Measurements from ENCODE around the gene EDN3.
"Not testable (repeated sequence)": the region's sequence is repeated elsewhere in the genome, so short reads cannot be mapped to it uniquely, and the experiment has no call there.

The EDN3 gene

DNA sequence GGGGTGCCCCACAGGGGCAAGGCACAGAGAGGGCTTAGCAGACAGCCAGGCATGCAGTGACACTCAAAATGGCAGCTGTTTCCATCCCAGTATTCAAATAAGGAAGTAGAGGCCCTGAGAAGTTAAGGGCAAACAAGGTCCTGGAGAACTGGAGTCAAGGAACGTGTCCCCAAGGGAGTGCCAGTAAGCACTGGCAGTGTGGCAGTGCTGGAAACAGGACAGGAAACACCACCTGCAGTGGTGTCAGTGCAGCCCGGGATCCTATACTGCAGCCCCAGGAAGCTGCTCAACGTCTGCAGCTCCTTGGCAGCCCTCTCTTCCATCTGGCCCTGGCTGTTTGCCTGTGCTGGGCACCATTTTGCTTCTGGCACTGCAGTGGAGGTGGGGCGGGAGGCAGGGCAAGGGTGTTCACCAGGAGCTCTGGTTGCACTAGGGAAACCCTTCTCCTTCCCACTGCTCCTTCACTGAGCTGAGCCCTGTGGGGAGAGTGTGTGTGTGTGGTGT, 56.3 kb downstream of the EDN3 start:
- Histone ChIP-seq H3K27ac (ENCODE audit: extremely low read depth, low read depth, low read length) (no peak overlapping the region), H3K4me3 (ENCODE audit: low read depth, low read length) (no peak overlapping the region), H3K9me3 (ENCODE audit: control insufficient read depth, insufficient read depth, low read depth, low read length) (no peaks in the 10 kb centered on the region), H3K36me3 (ENCODE audit: control insufficient read depth in 2 of 2, insufficient read depth in 1 of 2, low read length in 2 of 2) (no peaks in the 10 kb centered on the region), H3K4me1 (ENCODE audit: control insufficient read depth, insufficient read depth, low read length) (no peaks in the 10 kb centered on the region)
- POLR2A ChIA-PET = no interaction called here
- CTCF ChIA-PET = interaction anchor here (1.1 kb wide), 1 partner anchor 47 kb away, joined by 3 read pairs; no protein-coding TSS in a partner anchor
- TF ChIP-seq ZNF311 (tag by site-specific recombination; IDR thresholded peaks at IDR 0.05; ENCODE audit: borderline replicate concordance) = no peak
- TF ChIP-seq ZSCAN30 (tag by site-specific recombination; IDR thresholded peaks at IDR 0.05) = no peak
- no peak for TF ChIP-seq ZNF366 (tag by site-specific recombination; conservative IDR thresholded peaks at IDR 0.05)
- TF ChIP-seq ZNF785 (tag by site-specific recombination; IDR thresholded peaks at IDR 0.05) = no peak
- no peak for TF ChIP-seq ZNF76 (tag by site-specific recombination; IDR thresholded peaks at IDR 0.05; ENCODE audit: borderline replicate concordance, low read depth)
- TF ChIP-seq ZNF169 (tag by site-specific recombination; IDR thresholded peaks at IDR 0.05) = no peak
- TF ChIP-seq ZNF266 (tag by site-specific recombination; IDR thresholded peaks at IDR 0.05; ENCODE audit: low read depth) = no peak
- no peak for TF ChIP-seq PRDM6 (tag by site-specific recombination; IDR thresholded peaks at IDR 0.05)
- TF ChIP-seq ZNF10 (tag by site-specific recombination; IDR thresholded peaks at IDR 0.05) = no peak
- TF ChIP-seq REPIN1 (tag by site-specific recombination; IDR thresholded peaks at IDR 0.05; ENCODE audit: low read depth) = no peak
- no peak for TF ChIP-seq ZNF292 (tag by site-specific recombination; IDR thresholded peaks at IDR 0.05; ENCODE audit: borderline replicate concordance, low read depth)
- no peak for TF ChIP-seq PBX3 (CRISPR knock-in tag; IDR thresholded peaks at IDR 0.05)
- no peak for TF ChIP-seq ZNF560 (tag by site-specific recombination; IDR thresholded peaks at IDR 0.05; ENCODE audit: borderline replicate concordance)
- no peak for TF ChIP-seq OVOL3 (tag by site-specific recombination; IDR thresholded peaks at IDR 0.05)
- TF ChIP-seq ZNF571 (tag by site-specific recombination; IDR thresholded peaks at IDR 0.05) = no peak
- TF ChIP-seq, protein P1, sequence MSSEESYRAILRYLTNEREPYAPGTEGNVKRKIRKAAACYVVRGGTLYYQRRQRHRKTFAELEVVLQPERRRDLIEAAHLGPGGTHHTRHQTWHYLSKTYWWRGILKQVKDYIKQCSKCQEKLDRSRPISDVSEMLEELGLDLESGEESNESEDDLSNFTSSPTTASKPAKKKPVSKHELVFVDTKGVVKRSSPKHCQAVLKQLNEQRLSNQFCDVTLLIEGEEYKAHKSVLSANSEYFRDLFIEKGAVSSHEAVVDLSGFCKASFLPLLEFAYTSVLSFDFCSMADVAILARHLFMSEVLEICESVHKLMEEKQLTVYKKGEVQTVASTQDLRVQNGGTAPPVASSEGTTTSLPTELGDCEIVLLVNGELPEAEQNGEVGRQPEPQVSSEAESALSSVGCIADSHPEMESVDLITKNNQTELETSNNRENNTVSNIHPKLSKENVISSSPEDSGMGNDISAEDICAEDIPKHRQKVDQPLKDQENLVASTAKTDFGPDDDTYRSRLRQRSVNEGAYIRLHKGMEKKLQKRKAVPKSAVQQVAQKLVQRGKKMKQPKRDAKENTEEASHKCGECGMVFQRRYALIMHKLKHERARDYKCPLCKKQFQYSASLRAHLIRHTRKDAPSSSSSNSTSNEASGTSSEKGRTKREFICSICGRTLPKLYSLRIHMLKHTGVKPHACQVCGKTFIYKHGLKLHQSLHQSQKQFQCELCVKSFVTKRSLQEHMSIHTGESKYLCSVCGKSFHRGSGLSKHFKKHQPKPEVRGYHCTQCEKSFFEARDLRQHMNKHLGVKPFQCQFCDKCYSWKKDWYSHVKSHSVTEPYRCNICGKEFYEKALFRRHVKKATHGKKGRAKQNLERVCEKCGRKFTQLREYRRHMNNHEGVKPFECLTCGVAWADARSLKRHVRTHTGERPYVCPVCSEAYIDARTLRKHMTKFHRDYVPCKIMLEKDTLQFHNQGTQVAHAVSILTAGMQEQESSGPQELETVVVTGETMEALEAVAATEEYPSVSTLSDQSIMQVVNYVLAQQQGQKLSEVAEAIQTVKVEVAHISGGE (tag by site-specific recombination; conservative IDR thresholded peaks at IDR 0.05; ENCODE audit: low read depth) = no peak
- TF ChIP-seq ZNF624 (tag by site-specific recombination; IDR thresholded peaks at IDR 0.05) = no peak
- no peak for TF ChIP-seq ZNF747 (tag by site-specific recombination; IDR thresholded peaks at IDR 0.05)
- no peak for TF ChIP-seq ZNF544 (tag by site-specific recombination; IDR thresholded peaks at IDR 0.05)

DNA sequence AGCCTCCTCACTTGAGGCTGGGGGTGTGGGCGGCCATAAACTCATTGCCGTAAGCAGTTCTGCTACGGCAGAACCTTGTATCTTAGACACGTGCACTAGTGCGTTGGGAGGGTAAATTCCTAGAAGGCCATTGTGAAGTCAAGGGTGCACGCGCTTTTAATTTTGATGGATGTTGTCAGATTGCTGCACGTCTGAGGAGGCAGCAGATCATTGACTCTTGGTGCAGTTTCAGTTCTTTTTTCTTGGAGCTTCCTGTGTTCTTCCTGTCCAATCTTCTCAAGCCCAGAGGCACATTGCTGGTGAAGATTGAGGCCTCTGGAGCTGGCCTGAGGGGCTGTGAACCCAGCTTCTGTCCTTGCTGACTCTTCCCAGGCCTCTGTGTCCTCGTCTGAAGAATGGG, 58.4 kb downstream of the EDN3 start:
- H3K9me3 ChIP-seq (ENCODE audit: control insufficient read depth, insufficient read depth, low read depth, low read length); POLR2A ChIA-PET; H3K27ac ChIP-seq (ENCODE audit: extremely low read depth, low read depth, low read length); H3K36me3 ChIP-seq (ENCODE audit: control insufficient read depth in 2 of 2, insufficient read depth in 1 of 2, low read length in 2 of 2); CTCF ChIA-PET; H3K4me3 ChIP-seq (ENCODE audit: low read depth, low read length); H3K4me1 ChIP-seq (ENCODE audit: control insufficient read depth, insufficient read depth, low read length): not testable (repeated sequence)

All from HEK293 (cell line).